Activated T-cell treated with anti-CD3 and anti-CD28 coated beads for 1 hour (primary cell): ENCODE measurements around the gene CNTNAP5.

ENCODE experiments used
- DNase-seq: peaks from one replicate; pipeline ENCODE4 v3.0.0-alpha.2; 2020; ENCODE audit warnings: low read depth

CNTNAP5 gene

GRCh38 chr2:124626993-124627392 is 601.9 kb downstream of the CNTNAP5 start:
- DNase-seq: no peak

DNA sequence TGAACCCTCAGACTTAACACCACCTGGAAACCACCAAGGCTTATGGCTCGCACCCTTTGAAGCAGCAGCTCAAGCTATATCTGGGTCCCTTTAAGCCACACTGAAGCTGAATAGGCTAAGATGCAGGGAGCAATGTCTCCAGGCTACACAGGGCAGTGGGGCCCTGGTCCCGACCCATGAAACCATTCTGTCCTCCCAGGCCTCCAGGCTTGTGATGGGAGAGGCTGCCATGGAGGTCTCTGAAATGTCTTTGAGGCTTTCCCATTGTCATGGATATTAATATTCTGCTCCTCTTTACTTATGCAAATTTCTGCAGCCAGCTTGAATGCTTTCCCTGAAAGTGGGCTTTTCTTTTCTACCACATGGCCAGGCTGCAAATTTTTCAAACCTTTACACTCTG is 608.7 kb downstream of the CNTNAP5 start:
- DNase-seq: no peak

DNA sequence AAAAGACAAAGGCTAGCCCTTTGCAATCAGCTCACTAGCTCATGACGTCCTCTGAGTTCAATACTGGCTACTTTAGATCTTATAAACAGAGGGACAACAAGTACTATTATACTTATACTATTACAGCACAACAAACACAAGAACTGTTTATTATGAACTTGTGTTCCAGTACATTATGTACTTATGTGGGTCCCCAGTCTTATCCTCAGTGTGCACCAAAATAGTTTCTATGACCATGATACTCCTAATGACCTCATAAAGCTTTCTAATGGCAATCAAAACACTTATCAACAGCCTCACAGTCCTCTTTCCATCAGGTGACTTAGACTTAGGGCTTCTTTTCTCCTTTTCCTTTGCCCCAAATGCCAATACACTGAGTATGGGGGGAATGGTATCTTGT is 614.4 kb downstream of the CNTNAP5 start:
- no peak for DNase-seq

GRCh38 chr2:124640221-124640750 is 615.2 kb downstream of the CNTNAP5 start:
- no peak for DNase-seq

GRCh38 chr2:124646166-124646815 is 621.2 kb downstream of the CNTNAP5 start:
- DNase-seq: no peak

- no peak for DNase-seq
These were observed 622.2 kb downstream of the CNTNAP5 start for GRCh38 chr2:124647245-124647644.

DNA sequence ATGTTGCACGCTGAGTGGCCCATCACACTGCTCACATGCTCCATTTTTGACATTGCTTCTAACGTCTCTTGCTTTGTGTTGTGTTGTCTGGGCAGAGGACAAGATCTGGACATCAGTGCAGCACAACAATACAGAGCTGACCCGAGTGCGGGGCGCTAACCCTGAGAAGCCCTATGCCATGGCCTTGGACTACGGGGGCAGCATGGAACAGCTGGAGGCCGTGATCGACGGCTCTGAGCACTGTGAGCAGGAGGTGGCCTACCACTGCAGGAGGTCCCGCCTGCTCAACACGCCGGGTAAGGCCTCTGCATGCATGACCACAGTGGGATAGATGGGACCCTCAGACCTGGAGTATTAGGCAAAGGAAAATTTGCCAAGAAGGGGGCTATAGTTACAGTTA is 622.6 kb downstream of the CNTNAP5 start:
- no peak for DNase-seq

GRCh38 chr2:124649001-124649400 is 623.9 kb downstream of the CNTNAP5 start:
- DNase-seq: no peak

- DNase-seq: no peak
These were observed 627.0 kb downstream of the CNTNAP5 start for GRCh38 chr2:124652099-124652498.

DNA sequence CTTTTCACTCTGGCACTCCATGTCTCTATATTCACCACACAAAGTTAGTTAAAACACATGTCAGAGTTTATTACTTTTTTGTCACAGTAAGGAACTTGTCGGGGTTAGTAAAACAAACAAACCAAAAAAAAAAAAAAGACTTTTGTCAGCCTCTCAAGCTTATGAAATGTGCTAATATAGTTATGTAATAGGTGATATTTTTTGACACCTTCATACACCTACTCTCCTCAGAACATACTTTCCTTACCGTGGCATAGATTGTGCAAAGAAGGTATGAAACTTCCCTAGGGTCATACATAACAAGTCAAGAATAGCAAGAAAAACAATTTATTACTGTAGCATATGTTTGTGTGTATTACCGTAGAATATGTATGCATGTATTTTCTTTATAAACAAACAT is 633.3 kb downstream of the CNTNAP5 start:
- no peak for DNase-seq

GRCh38 chr2:124661558-124661957 is 636.5 kb downstream of the CNTNAP5 start:
- DNase-seq: no peak

DNA sequence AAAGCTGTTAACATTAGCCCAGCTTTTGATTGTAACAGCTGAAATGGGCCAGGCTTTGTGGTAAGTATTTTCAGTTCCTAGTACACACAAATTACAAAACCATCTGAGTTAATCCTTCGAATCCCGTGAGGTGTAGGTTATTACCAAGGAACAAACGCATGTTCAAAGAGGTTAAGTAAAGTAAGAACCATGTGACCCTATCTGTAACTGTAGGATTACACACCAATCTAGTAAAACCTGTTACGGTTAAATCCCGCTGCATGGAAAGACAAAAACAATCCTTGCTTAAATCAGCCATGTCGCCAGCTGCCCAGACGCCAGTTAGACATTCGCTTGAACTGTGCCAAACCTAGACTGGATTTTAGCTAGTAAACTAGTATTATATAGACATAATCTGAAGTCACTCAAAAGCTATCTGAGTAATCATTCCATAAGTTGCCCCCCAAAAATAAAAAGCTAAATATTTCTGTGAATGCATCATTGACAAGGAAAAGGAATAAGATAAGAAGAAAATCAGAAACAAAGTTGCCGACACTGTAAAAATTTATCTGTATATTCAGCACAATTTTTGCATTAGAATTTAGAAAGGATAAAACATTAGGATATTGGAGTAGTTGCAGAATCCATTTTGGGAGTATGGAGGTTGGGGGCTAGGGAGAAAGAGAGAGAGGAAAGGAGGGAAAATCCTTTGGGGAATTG is 638.0 kb downstream of the CNTNAP5 start:
- no peak for DNase-seq

DNA sequence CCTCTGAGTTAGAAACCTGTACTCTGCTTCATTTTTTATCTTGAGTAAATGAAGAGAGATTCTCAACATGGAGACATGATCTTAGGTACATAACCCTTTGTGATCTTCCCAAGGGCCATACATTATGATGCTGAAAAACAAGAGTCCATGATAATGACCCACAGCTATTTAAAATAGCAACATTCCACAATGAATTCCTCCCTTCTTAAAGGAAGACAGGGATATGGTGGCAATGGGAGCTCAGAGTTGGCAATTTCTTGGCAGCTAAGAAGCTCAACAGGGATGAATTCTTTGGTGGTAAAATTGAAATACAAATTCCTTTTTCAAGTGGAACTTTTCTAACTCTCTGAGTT is 638.5 kb downstream of the CNTNAP5 start:
- DNase-seq: no peak

DNA sequence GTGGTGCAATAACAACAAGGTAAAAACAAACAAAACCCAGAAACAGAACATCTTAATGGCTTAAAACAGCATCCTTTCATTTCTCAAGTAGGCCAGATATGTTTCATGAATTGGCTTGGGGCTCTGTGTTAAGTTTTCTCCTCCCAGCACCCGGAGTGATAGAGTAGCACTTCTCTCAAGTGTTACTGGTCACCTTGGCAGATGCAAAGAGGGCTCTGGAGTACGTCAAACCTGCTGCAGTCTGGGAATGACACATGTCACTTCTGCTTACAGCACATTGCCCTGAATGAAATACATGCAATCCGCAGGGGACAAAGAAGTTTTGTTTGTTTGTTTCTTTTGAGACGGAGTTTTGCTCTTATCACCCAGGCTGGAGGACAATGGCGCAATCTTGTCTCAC is 639.3 kb downstream of the CNTNAP5 start:
- no peak for DNase-seq

- DNase-seq: no peak
These were observed 641.9 kb downstream of the CNTNAP5 start for GRCh38 chr2:124666976-124667375.

- no peak for DNase-seq
These were observed 643.1 kb downstream of the CNTNAP5 start for GRCh38 chr2:124668161-124668560.

DNA sequence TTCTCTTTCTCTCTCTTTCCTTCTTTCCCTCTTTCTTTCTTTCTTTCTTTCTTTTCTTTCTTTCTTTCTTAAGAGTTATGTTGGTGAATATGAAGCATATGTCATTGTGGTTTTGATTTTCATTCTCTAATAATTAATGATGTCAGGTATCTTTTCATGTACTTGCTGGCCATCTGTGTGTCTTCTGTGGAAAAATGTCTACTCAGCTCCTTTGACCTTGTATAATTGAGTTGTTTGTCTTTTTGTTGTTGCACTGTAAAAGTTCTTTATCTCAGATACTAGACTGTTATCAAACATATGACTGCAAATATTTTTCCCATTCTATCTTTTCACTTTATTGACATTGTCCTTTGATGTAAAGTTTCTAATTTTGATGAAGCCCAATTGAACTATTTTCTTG is 645.1 kb downstream of the CNTNAP5 start:
- no peak for DNase-seq

GRCh38 chr2:124678043-124678442 is 653.0 kb downstream of the CNTNAP5 start:
- DNase-seq: no peak

- no peak for DNase-seq
These were observed 658.7 kb downstream of the CNTNAP5 start for GRCh38 chr2:124683536-124684428.

GRCh38 chr2:124689348-124689747 is 664.3 kb downstream of the CNTNAP5 start:
- no peak for DNase-seq

- DNase-seq: no peak
These were observed 667.1 kb downstream of the CNTNAP5 start for GRCh38 chr2:124692216-124692615.

GRCh38 chr2:124692707-124693106 is 667.6 kb downstream of the CNTNAP5 start:
- no peak for DNase-seq

DNA sequence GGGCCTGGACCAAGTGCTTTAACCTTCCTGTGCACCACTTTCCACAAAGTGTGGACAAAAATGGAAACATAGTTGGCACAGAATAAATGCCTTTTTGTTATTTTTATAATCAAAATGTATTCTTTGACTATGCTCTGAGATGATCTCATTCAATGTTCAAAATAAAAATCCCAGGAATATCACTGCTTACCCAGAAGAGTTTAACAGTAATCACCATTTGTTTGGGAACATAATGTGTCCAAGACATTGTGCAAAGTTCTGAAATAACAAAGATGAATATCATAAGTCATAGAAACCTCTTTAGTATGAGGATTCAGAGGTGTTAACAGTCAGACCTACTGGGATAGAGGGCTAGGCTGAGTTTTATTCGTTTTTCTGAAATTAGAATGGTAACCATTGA is 668.1 kb downstream of the CNTNAP5 start:
- DNase-seq: no peak
